Lung (tissue), 12 donors: ENCODE results near the gene NFATC1. TPM values are rescaled to one million over a fixed set of nuclear protein-coding genes. Genes with fewer than 3 reads are reported as not detected.

Experiments
- ATAC-seq: fragments of 200-7000 bp; cut with Tn5 transposase; one replicate; pipeline ENCODE4 v1.9.1; 2020; ENCODE audit warnings: moderate number of reproducible peaks; ENCODE audit not compliant: insufficient read depth, low FRiP score
- DNase-seq, 3 donors: peaks; one replicate each; pipeline ENCODE4 v3.0.0-alpha.2; 2013 to 2017
- H3K27ac ChIP-seq, 2 donors: one replicate each; pipeline ENCODE4 v1.5.1; 2013; ENCODE audit warnings: mild to moderate bottlenecking in 2 of 2, moderate library complexity in 2 of 2, control low read depth in 1 of 2, inconsistent platforms in 1 of 2, low read depth in 1 of 2, low read length in 1 of 2
- H3K27me3 ChIP-seq, 3 donors: one replicate each; pipeline ENCODE4 v1.5.1; 2013; ENCODE audit warnings: low read length in 2 of 3; ENCODE audit not compliant: control insufficient read depth in 3 of 3, insufficient read depth in 3 of 3
- H3K36me3 ChIP-seq, 4 donors: one replicate each; pipeline ENCODE4 v1.5.1; 2013; ENCODE audit warnings: low read length in 4 of 4, mild to moderate bottlenecking in 1 of 4, moderate library complexity in 1 of 4; ENCODE audit not compliant: control insufficient read depth in 4 of 4, insufficient read depth in 4 of 4
- H3K4me1 ChIP-seq, 5 donors: one replicate each; pipeline ENCODE4 v1.5.1; 2013; ENCODE audit warnings: low read length in 5 of 5, mild to moderate bottlenecking in 2 of 5, moderate library complexity in 1 of 5; ENCODE audit not compliant: control insufficient read depth in 5 of 5, insufficient read depth in 5 of 5
- H3K4me3 ChIP-seq: one replicate; pipeline ENCODE4 v1.5.1; 2013; ENCODE audit warnings: mild to moderate bottlenecking, control low read depth, moderate library complexity
- H3K9ac ChIP-seq, 2 donors: one replicate each; pipeline ENCODE4 v1.5.1; 2013; ENCODE audit warnings: low read length in 2 of 2, control low read depth in 1 of 2; ENCODE audit not compliant: insufficient read depth in 1 of 2
- H3K9me3 ChIP-seq, 4 donors: one replicate each; pipeline ENCODE4 v1.5.1; 2013; ENCODE audit warnings: low read length in 3 of 4, mild to moderate bottlenecking in 1 of 4, moderate library complexity in 1 of 4; ENCODE audit not compliant: control insufficient read depth in 4 of 4, insufficient read depth in 3 of 4
- WGBS, 2 donors: extraction: QIAGEN DNeasy Blood & Tissue Kit; methylation state at CpG; one replicate each; pipeline ENCODE4 v1.1.7; 2013; 5-methylcytosine and 5-hydroxymethylcytosine counted together
- polyA plus RNA-seq, 2 donors: library from polyadenylated mRNA; stranded (reverse); fragments of 200-250 nt; gene quantifications; one replicate each; pipeline ENCODE4 v1.2.1, GENCODE V29; 2013
- total RNA-seq, 2 donors: library from RNA; depleted of rRNA in 1 of 2; stranded (reverse); fragments of >200 nt in 1 of 2; gene quantifications; one replicate each; pipeline ENCODE4 v1.2.1, GENCODE V29; 2014 to 2021
- TF ChIP-seq, protein P1 (sequence below): IDR thresholded peaks from 2 replicates; pipeline ENCODE4 v1.5.1; 2012; ENCODE audit warnings: mild to moderate bottlenecking; ENCODE audit errors: control extremely low read depth, extremely low read depth
- donor health status: control.
- donor health status: control.
- donor health status: Bipolar disorder and iron deficiency.
- donor health status: healthy.
- donor health status: DM: yes; HTN: yes; CAD: no.

NFATC1 gene
- total and polyA plus RNA-seq, 4 donors: 8.6 to 25.5 (median 12.9) TPM

GRCh38 chr18:79405019-79405780 lies 9.5 kb downstream of the NFATC1 start:
- DNase-seq (no peak), ATAC-seq (no peak)
- Histone ChIP-seq H3K27me3 (no peaks in the 10 kb centered on the region), H3K4me1 (peaks cover 0 to 13% (median 6%) of the 10 kb centered on the region in 5 donors), H3K27ac (peak overlapping the region in 1 of 2 donors; percentile 30), H3K9me3 (no peaks in the 10 kb centered on the region), H3K4me3 (no peak overlapping the region), H3K36me3 (no peaks in the 10 kb centered on the region), H3K9ac (no peak overlapping the region)
- 81 to 83% methylated on average over 23 of the region's 23 CpGs for WGBS, 2 donors
- TF ChIP-seq, protein P1, sequence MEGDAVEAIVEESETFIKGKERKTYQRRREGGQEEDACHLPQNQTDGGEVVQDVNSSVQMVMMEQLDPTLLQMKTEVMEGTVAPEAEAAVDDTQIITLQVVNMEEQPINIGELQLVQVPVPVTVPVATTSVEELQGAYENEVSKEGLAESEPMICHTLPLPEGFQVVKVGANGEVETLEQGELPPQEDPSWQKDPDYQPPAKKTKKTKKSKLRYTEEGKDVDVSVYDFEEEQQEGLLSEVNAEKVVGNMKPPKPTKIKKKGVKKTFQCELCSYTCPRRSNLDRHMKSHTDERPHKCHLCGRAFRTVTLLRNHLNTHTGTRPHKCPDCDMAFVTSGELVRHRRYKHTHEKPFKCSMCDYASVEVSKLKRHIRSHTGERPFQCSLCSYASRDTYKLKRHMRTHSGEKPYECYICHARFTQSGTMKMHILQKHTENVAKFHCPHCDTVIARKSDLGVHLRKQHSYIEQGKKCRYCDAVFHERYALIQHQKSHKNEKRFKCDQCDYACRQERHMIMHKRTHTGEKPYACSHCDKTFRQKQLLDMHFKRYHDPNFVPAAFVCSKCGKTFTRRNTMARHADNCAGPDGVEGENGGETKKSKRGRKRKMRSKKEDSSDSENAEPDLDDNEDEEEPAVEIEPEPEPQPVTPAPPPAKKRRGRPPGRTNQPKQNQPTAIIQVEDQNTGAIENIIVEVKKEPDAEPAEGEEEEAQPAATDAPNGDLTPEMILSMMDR: no peak

- Histone ChIP-seq H3K27me3 (no peaks in the 10 kb centered on the region), H3K4me3 (no peak overlapping the region), H3K27ac (peak overlapping the region in 1 of 2 donors; percentile 86), H3K36me3 (peaks cover 0 to 8% (median 0%) of the 10 kb centered on the region in 4 donors), H3K9ac (no peak overlapping the region), H3K4me1 (peaks cover 0 to 13% (median 6%) of the 10 kb centered on the region in 5 donors), H3K9me3 (no peaks in the 10 kb centered on the region)
- ATAC-seq: peak; percentile 61
- no peak for DNase-seq
- TF ChIP-seq, protein P1: no peak
- 26 to 47% methylated on average over 27 of the region's 27 CpGs for WGBS, 2 donors
Measured at GRCh38 chr18:79405781-79406575, 10.2 kb downstream of the NFATC1 start.

DNA sequence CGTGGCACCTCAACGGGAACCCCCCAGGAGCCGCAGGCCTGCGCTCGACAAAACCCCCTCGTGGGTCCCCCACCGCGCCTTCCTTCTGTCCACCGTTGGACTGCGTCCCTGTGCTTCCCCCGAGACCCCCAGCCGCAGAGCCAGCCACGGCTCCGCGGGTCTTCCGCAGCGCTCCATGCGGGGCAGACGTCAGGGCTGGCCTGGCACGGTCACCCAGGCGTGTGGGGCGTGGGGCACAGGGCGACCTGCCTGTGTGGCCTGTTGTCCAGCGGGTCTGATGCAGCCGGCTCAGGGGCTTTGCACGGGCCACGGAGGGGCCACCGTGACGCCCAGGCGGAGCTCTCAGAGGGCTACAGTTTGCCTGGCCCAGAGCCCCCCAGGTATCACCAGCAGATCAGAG lies 11.0 kb downstream of the NFATC1 start:
- no peak overlapping the region for H3K9ac ChIP-seq
- no peaks in the 10 kb centered on the region for H3K27me3 ChIP-seq
- WGBS, 2 donors: 96 to 98% methylated on average over 30 of the region's 30 CpGs
- TF ChIP-seq, protein P1: no peak
- no peak overlapping the region for H3K27ac ChIP-seq
- no peak overlapping the region for H3K4me3 ChIP-seq
- H3K9me3 ChIP-seq: no peaks in the 10 kb centered on the region
- H3K4me1 ChIP-seq: peaks cover 0 to 13% (median 6%) of the 10 kb centered on the region in 5 donors
- no peak for ATAC-seq
- H3K36me3 ChIP-seq: peaks cover 0 to 13% (median 0%) of the 10 kb centered on the region in 4 donors
- no peak for DNase-seq
